Panc1 (cell line): ENCODE data around the gene TPPP.

Experiments used
- CTCF ChIP-seq: fragments of 450-650 bp; IDR thresholded peaks from 2 replicates; pipeline ENCODE4 v1.5.1; 2017; ENCODE audit warnings: mild to moderate bottlenecking
- POLR2AphosphoS5 ChIP-seq: IDR thresholded peaks from 2 replicates; pipeline ENCODE4 v1.6.1; 2012; ENCODE audit warnings: mild to moderate bottlenecking, low read depth, low read length, moderate library complexity
- SIN3A ChIP-seq: IDR thresholded peaks from 2 replicates; pipeline ENCODE4 v1.6.1; 2012; ENCODE audit warnings: low read depth, mild to moderate bottlenecking, low read length, moderate library complexity, borderline replicate concordance; ENCODE audit not compliant: insufficient read depth
- TCF7L2 ChIP-seq: IDR thresholded peaks from 2 replicates; pipeline ENCODE4 v1.6.1; 2011; ENCODE audit warnings: mild to moderate bottlenecking, low read depth, low read length, inconsistent platforms
- TF ChIP-seq, protein P1 (sequence below), 2 experiments: IDR thresholded peaks; 2 replicates each; pipeline ENCODE4 v1.6.1; 2011 to 2012; ENCODE audit warnings: low read depth in 2 of 2, control low read depth in 1 of 2, low read length in 1 of 2, mild to moderate bottlenecking in 1 of 2, moderate library complexity in 1 of 2; ENCODE audit not compliant: insufficient read depth in 1 of 2

- TF ChIP-seq CTCF (no peak), SIN3A (no peak), TCF7L2 (no peak), POLR2AphosphoS5 (no peak)
- TF ChIP-seq, protein P1, sequence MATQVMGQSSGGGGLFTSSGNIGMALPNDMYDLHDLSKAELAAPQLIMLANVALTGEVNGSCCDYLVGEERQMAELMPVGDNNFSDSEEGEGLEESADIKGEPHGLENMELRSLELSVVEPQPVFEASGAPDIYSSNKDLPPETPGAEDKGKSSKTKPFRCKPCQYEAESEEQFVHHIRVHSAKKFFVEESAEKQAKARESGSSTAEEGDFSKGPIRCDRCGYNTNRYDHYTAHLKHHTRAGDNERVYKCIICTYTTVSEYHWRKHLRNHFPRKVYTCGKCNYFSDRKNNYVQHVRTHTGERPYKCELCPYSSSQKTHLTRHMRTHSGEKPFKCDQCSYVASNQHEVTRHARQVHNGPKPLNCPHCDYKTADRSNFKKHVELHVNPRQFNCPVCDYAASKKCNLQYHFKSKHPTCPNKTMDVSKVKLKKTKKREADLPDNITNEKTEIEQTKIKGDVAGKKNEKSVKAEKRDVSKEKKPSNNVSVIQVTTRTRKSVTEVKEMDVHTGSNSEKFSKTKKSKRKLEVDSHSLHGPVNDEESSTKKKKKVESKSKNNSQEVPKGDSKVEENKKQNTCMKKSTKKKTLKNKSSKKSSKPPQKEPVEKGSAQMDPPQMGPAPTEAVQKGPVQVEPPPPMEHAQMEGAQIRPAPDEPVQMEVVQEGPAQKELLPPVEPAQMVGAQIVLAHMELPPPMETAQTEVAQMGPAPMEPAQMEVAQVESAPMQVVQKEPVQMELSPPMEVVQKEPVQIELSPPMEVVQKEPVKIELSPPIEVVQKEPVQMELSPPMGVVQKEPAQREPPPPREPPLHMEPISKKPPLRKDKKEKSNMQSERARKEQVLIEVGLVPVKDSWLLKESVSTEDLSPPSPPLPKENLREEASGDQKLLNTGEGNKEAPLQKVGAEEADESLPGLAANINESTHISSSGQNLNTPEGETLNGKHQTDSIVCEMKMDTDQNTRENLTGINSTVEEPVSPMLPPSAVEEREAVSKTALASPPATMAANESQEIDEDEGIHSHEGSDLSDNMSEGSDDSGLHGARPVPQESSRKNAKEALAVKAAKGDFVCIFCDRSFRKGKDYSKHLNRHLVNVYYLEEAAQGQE (IDR thresholded peaks at IDR 0.05; ENCODE audit: insufficient read depth in 1 of 2, low read depth in 2 of 2, low read length in 1 of 2), result no peak
These were observed 51.8 kb downstream of the TPPP start for GRCh38 chr5:641331-641765.
